ENCODE measurements around the gene RNF223.

GRCh38 chr1:1025730-1026129, 48.4 kb downstream of the RNF223 start:
- TF ChIP-seq HDGF (IDR thresholded peaks at IDR 0.05; ENCODE audit: borderline replicate concordance) = no peak
- no peak for TF ChIP-seq PKNOX1 (IDR thresholded peaks at IDR 0.05)
- TF ChIP-seq FOXA1 (IDR thresholded peaks at IDR 0.05) = no peak
- TF ChIP-seq NFRKB (IDR thresholded peaks at IDR 0.05) = no peak
- no peak for TF ChIP-seq FOXK2 (IDR thresholded peaks at IDR 0.05)
- no peak for TF ChIP-seq BHLHE40 (IDR thresholded peaks at IDR 0.05; ENCODE audit: borderline replicate concordance)
- TF ChIP-seq SUZ12 (IDR thresholded peaks at IDR 0.05) = no peak
- TF ChIP-seq LEF1 (IDR thresholded peaks at IDR 0.05; ENCODE audit: borderline replicate concordance) = no peak
- no peak for TF ChIP-seq FOXM1 (IDR thresholded peaks at IDR 0.05; ENCODE audit: borderline replicate concordance)

Data from HEK293T (cell line).